IPS-NIHi11 (cell line): ENCODE results near the gene MVB12A.

Experiments used
- DNase-seq: peaks from one replicate; pipeline ENCODE4 v3.0.0; 2012; ENCODE audit warnings: mixed read lengths, low spot score

Gene MVB12A

GRCh38 chr19:17471410-17472125 lies 51.7 kb downstream of the MVB12A start:
- no peak for DNase-seq

- DNase-seq, result no peak
Measured at GRCh38 chr19:17473041-17473440, 53.2 kb downstream of the MVB12A start.
